Fibroblast of skin of left biceps (primary cell): Measurements from ENCODE around the gene MID1IP1.
A peak's percentile ranks its signal among the peaks of the same experiment; 100 is the strongest.

Source experiments
- DNase-seq, 2 experiments: peaks; one replicate each; pipeline ENCODE4 v3.0.0-alpha.2; 2013; ENCODE audit warnings: low read depth in 2 of 2

Gene MID1IP1

GRCh38 chrX:38800981-38801845 is at the start of gene MID1IP1:
Gene MID1IP1, plus strand, starts transcription at chrX:38801459. Its CDS starts 3,488 bp downstream, at chrX:38804947.
- DNase-seq = peak; percentile 78 to 80

GRCh38 chrX:38754102-38754790 is 47.0 kb upstream of the MID1IP1 start:
- DNase-seq = no peak

GRCh38 chrX:38754818-38755718 is 46.2 kb upstream of the MID1IP1 start:
- no peak for DNase-seq

GRCh38 chrX:38760883-38761282 is 40.4 kb upstream of the MID1IP1 start:
- DNase-seq = no peak

GRCh38 chrX:38768079-38768478 is 33.2 kb upstream of the MID1IP1 start:
- DNase-seq = no peak

GRCh38 chrX:38770152-38770551 is 31.1 kb upstream of the MID1IP1 start:
- no peak for DNase-seq

- DNase-seq = no peak
Measured at GRCh38 chrX:38774249-38774648, 27.0 kb upstream of the MID1IP1 start.

GRCh38 chrX:38796946-38797345 is 4.3 kb upstream of the MID1IP1 start:
- peak in 1 of 2 experiments; percentile 27 for DNase-seq

GRCh38 chrX:38798956-38799355 is 2.3 kb upstream of the MID1IP1 start:
- no peak for DNase-seq

- DNase-seq = no peak
Measured at GRCh38 chrX:38799995-38800580, 1.2 kb upstream of the MID1IP1 start.

GRCh38 chrX:38803243-38803587 is 2.0 kb downstream of the MID1IP1 start:
- DNase-seq = no peak

GRCh38 chrX:38803588-38804431 is 2.6 kb downstream of the MID1IP1 start:
- no peak for DNase-seq

- DNase-seq = no peak
Measured at GRCh38 chrX:38804432-38804681, 3.1 kb downstream of the MID1IP1 start.

GRCh38 chrX:38804682-38805431 is 3.6 kb downstream of the MID1IP1 start:
- no peak for DNase-seq

- DNase-seq = peak in 1 of 2 experiments; percentile 55
Measured at GRCh38 chrX:38805432-38806389, 4.5 kb downstream of the MID1IP1 start.

GRCh38 chrX:38806875-38807621 is 5.8 kb downstream of the MID1IP1 start:
- no peak for DNase-seq

GRCh38 chrX:38807873-38808272 is 6.6 kb downstream of the MID1IP1 start:
- no peak for DNase-seq

- no peak for DNase-seq
Measured at GRCh38 chrX:38811515-38812243, 10.4 kb downstream of the MID1IP1 start.
